ENCODE data around the gene PDS5B. TPM values are rescaled to one million over a fixed set of nuclear protein-coding genes. Genes with fewer than 3 reads are reported as not detected.

Gene PDS5B
- total RNA-seq, 1 experiment from 2014 or later, result 44.3 TPM

DNA sequence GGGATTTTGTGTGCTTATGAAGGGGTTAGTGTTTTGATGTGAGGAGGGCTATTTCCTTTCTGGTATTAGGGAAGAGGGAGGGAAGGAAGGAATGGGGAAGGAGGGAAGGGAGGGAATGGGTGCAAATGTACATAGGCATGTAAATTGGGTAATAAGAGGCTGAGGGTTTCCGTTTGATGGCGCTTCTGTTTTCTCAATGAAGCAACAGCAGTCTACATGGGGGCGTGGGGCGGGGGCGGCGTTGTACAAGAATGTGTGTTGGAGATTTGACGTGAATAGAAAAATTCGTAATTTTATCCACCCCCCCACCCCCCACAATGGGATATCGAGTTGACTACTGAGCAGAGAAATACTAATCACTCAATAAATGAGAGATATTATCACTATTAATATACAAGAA is 52.5 kb downstream of the PDS5B start:
- CTCF ChIA-PET, result interaction anchor here (1.5 kb wide), 1 partner anchor 53 kb away, joined by 6 read pairs; the partner anchor contains the start of gene PDS5B
- peaks cover 24% of the 10 kb centered on the region for H3K4me1 Mint-ChIP-seq
- no peaks in the 10 kb centered on the region for H3K27me3 Mint-ChIP-seq (ENCODE audit: low read depth)
- DNase-seq (ENCODE audit: low spot score), result no peak
- H3K27ac Mint-ChIP-seq, result no peak overlapping the region
- no peaks in the 10 kb centered on the region for H3K9me3 Mint-ChIP-seq
- ATAC-seq, result no peak
- POLR2A ChIA-PET, result no interaction called here
- TF ChIP-seq, protein P1, sequence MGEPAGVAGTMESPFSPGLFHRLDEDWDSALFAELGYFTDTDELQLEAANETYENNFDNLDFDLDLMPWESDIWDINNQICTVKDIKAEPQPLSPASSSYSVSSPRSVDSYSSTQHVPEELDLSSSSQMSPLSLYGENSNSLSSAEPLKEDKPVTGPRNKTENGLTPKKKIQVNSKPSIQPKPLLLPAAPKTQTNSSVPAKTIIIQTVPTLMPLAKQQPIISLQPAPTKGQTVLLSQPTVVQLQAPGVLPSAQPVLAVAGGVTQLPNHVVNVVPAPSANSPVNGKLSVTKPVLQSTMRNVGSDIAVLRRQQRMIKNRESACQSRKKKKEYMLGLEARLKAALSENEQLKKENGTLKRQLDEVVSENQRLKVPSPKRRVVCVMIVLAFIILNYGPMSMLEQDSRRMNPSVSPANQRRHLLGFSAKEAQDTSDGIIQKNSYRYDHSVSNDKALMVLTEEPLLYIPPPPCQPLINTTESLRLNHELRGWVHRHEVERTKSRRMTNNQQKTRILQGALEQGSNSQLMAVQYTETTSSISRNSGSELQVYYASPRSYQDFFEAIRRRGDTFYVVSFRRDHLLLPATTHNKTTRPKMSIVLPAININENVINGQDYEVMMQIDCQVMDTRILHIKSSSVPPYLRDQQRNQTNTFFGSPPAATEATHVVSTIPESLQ (CRISPR knock-in tag; IDR thresholded peaks at IDR 0.05), result no peak
- no peak for TF ChIP-seq TEAD1 (CRISPR knock-in tag; IDR thresholded peaks at IDR 0.05)
- TF ChIP-seq ZNF396 (CRISPR knock-in tag; IDR thresholded peaks at IDR 0.05; ENCODE audit: borderline replicate concordance), result no peak
- TF ChIP-seq GTF2I (CRISPR knock-in tag; conservative IDR thresholded peaks at IDR 0.05), result no peak
- no peak for TF ChIP-seq CREB1 (CRISPR knock-in tag; IDR thresholded peaks at IDR 0.05)
- TF ChIP-seq, protein P2, sequence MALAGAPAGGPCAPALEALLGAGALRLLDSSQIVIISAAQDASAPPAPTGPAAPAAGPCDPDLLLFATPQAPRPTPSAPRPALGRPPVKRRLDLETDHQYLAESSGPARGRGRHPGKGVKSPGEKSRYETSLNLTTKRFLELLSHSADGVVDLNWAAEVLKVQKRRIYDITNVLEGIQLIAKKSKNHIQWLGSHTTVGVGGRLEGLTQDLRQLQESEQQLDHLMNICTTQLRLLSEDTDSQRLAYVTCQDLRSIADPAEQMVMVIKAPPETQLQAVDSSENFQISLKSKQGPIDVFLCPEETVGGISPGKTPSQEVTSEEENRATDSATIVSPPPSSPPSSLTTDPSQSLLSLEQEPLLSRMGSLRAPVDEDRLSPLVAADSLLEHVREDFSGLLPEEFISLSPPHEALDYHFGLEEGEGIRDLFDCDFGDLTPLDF (CRISPR knock-in tag; IDR thresholded peaks at IDR 0.05), result no peak
- no peaks in the 10 kb centered on the region for H3K36me3 Mint-ChIP-seq
- no peak overlapping the region for H3K4me3 Mint-ChIP-seq

DNA sequence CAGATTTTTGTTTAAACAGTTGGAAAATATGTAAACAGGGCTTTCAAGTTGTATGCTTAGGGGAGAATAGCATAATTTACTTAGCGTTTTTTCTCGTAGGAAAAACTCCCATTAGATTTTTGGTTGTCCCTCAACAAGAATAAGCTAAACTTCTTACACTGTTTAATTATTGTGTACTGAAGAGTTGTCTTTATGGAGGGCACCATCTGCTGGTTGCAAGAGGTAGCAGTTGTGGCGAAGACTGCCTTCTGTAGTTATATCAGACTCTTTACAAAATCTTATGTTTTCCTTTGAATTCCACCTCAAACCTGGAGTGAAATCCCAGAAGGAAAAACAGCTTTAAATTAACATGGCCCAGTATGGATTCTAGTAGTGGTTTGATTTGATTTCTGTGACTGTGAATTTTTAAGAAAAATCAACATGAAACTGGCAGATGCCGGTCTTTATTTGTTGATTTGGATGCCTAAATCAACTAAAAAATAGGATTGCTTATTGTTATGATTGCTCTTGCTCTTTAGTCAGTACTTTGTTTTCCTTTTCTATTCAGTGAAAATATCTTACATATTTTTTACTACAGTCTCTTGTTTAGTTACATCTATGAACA is 53.4 kb downstream of the PDS5B start:
- Mint-ChIP-seq H3K27ac (no peak overlapping the region), H3K9me3 (no peaks in the 10 kb centered on the region), H3K4me1 (peaks cover 27% of the 10 kb centered on the region), H3K36me3 (no peaks in the 10 kb centered on the region), H3K27me3 (ENCODE audit: low read depth) (no peaks in the 10 kb centered on the region), H3K4me3 (no peak overlapping the region)
- DNase-seq (ENCODE audit: low spot score) (peak; percentile 19), ATAC-seq (peak; percentile 74)
- ChIA-PET POLR2A (interaction anchor here (0.9 to 1.0 kb wide), 2 partner anchors 52 to 54 kb away, joined by 3 to 4 read pairs; no protein-coding TSS in a partner anchor), CTCF (interaction anchor here (0.6 to 4.5 kb wide), 11 partner anchors 9 to 89 kb away, joined by 3 to 35 read pairs (median 3); partner anchors contain the start of gene PDS5B)
- TF ChIP-seq ZNF671 (CRISPR knock-in tag; IDR thresholded peaks at IDR 0.05), result no peak
- TF ChIP-seq, protein P3, sequence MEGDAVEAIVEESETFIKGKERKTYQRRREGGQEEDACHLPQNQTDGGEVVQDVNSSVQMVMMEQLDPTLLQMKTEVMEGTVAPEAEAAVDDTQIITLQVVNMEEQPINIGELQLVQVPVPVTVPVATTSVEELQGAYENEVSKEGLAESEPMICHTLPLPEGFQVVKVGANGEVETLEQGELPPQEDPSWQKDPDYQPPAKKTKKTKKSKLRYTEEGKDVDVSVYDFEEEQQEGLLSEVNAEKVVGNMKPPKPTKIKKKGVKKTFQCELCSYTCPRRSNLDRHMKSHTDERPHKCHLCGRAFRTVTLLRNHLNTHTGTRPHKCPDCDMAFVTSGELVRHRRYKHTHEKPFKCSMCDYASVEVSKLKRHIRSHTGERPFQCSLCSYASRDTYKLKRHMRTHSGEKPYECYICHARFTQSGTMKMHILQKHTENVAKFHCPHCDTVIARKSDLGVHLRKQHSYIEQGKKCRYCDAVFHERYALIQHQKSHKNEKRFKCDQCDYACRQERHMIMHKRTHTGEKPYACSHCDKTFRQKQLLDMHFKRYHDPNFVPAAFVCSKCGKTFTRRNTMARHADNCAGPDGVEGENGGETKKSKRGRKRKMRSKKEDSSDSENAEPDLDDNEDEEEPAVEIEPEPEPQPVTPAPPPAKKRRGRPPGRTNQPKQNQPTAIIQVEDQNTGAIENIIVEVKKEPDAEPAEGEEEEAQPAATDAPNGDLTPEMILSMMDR (IDR thresholded peaks at IDR 0.05), result peak; percentile 50
- TF ChIP-seq, protein P4, sequence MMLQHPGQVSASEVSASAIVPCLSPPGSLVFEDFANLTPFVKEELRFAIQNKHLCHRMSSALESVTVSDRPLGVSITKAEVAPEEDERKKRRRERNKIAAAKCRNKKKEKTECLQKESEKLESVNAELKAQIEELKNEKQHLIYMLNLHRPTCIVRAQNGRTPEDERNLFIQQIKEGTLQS (CRISPR knock-in tag; conservative IDR thresholded peaks at IDR 0.05), result no peak

DNA sequence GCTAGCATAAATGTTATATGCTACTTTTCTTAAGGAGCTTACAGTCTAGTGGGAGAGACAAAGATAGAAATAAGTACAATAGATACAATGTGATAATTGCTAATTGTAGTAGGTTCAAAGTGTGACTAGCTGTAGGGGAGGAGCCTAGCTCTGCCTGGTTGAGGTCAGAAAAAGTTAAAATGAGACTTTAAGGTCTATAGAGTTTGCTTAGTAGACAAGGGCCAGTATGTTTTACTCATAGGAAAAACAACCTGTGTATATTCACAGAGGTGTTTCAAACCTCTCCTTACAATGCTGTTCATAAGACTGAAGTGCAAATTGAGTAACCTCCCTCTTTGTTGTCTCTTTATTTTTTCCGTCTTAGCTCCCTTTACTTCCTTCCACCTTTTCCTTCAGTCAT is 56.1 kb downstream of the PDS5B start:
- Mint-ChIP-seq H3K36me3 (no peaks in the 10 kb centered on the region), H3K4me3 (no peak overlapping the region), H3K9me3 (no peaks in the 10 kb centered on the region), H3K4me1 (peaks cover 38% of the 10 kb centered on the region), H3K27me3 (ENCODE audit: low read depth) (no peaks in the 10 kb centered on the region), H3K27ac (peak overlapping the region; percentile 19; the same call in 1 of the 2 replicates)
- CTCF ChIA-PET, result interaction anchor here (0.6 to 4.5 kb wide), 8 partner anchors 9 to 646 kb away, joined by 3 to 35 read pairs (median 6); partner anchors contain the start of gene PDS5B
- TF ChIP-seq CREB1 (CRISPR knock-in tag; IDR thresholded peaks at IDR 0.05) (no peak), IRF2 (CRISPR knock-in tag; IDR thresholded peaks at IDR 0.05; ENCODE audit: borderline replicate concordance, low read depth) (no peak)
- TF ChIP-seq, protein P5, sequence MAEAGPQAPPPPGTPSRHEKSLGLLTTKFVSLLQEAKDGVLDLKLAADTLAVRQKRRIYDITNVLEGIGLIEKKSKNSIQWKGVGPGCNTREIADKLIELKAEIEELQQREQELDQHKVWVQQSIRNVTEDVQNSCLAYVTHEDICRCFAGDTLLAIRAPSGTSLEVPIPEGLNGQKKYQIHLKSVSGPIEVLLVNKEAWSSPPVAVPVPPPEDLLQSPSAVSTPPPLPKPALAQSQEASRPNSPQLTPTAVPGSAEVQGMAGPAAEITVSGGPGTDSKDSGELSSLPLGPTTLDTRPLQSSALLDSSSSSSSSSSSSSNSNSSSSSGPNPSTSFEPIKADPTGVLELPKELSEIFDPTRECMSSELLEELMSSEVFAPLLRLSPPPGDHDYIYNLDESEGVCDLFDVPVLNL (CRISPR knock-in tag; IDR thresholded peaks at IDR 0.05; ENCODE audit: borderline replicate concordance, low read depth), result no peak
- POLR2A ChIA-PET, result no interaction called here
- ATAC-seq (no peak), DNase-seq (ENCODE audit: low spot score) (no peak)

DNA sequence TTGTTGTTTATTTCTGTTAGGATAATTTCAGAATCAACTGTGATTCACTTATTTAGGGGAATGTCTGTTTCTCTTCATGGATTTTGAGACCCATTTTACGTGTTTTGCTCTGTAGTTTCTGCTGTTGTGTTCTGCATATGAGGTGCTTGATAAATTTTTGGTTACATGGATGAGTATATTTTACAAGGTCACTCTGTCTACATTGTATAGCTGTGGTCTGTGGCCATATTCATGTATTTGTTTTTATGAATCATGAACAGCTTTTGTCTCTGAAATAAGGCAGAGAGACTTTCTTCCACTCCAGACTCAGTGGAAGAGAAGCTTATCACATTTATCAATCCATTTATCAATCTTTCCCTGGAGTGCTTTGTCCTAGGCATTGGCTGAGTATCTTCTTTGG is 56.6 kb downstream of the PDS5B start:
- DNase-seq (ENCODE audit: low spot score) (no peak), ATAC-seq (no peak)
- POLR2A ChIA-PET, result no interaction called here
- CTCF ChIA-PET, result interaction anchor here (0.6 to 4.5 kb wide), 6 partner anchors 26 to 647 kb away, joined by 3 to 35 read pairs (median 6); partner anchors contain the start of gene PDS5B
- Mint-ChIP-seq H3K4me1 (peaks cover 42% of the 10 kb centered on the region), H3K27ac (peak overlapping the region; percentile 19; the same call in 1 of the 2 replicates), H3K9me3 (no peaks in the 10 kb centered on the region), H3K4me3 (no peak overlapping the region), H3K36me3 (no peaks in the 10 kb centered on the region), H3K27me3 (ENCODE audit: low read depth) (no peaks in the 10 kb centered on the region)
- TF ChIP-seq, protein P3 (IDR thresholded peaks at IDR 0.05), result no peak
- TF ChIP-seq, protein P6, sequence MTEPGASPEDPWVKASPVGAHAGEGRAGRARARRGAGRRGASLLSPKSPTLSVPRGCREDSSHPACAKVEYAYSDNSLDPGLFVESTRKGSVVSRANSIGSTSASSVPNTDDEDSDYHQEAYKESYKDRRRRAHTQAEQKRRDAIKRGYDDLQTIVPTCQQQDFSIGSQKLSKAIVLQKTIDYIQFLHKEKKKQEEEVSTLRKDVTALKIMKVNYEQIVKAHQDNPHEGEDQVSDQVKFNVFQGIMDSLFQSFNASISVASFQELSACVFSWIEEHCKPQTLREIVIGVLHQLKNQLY (CRISPR knock-in tag; IDR thresholded peaks at IDR 0.05), result no peak
- TF ChIP-seq ZNF671 (CRISPR knock-in tag; IDR thresholded peaks at IDR 0.05) (no peak), SOX15 (CRISPR knock-in tag; IDR thresholded peaks at IDR 0.05) (no peak), ATF1 (CRISPR knock-in tag; IDR thresholded peaks at IDR 0.05) (no peak)
- TF ChIP-seq, protein P7, sequence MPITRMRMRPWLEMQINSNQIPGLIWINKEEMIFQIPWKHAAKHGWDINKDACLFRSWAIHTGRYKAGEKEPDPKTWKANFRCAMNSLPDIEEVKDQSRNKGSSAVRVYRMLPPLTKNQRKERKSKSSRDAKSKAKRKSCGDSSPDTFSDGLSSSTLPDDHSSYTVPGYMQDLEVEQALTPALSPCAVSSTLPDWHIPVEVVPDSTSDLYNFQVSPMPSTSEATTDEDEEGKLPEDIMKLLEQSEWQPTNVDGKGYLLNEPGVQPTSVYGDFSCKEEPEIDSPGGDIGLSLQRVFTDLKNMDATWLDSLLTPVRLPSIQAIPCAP (CRISPR knock-in tag; IDR thresholded peaks at IDR 0.05), result no peak
- TF ChIP-seq, protein P8, sequence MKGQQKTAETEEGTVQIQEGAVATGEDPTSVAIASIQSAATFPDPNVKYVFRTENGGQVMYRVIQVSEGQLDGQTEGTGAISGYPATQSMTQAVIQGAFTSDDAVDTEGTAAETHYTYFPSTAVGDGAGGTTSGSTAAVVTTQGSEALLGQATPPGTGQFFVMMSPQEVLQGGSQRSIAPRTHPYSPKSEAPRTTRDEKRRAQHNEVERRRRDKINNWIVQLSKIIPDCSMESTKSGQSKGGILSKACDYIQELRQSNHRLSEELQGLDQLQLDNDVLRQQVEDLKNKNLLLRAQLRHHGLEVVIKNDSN (CRISPR knock-in tag; IDR thresholded peaks at IDR 0.05), result no peak
